ENCODE results near the gene SNX3.

DNA sequence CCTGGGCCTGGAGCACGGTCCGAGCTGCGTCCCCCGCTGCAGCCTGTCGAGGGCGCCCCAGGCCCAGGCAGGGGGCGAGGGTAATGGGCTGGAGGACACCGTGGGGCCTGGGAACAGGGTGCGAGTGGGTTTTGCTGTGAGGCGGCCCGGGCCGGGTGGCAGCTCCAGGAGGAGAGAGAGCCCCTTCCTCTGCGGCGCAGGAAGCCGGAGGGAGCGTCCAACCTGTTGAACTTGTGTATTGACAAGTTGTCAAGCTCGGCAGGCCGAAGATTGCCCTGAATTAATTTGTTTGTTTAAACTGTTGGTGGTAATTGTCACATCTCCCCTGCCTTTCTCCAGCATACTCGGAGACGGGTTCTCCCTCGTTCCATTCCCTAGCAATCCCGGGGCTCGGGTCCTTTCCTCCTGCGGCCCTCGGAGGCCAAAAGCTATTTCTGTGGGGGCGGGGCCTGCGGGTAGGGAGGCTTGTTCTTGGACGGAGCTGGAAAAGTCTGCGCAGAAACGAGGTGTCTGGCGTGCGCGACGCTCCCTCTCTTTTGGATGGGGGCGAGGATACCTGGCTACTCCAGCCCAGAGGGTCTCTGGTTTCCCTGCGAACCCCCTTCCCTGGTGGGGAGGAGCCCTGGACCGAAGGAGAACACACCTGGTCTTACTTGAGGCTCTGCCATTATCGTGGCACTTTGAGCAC lies 85.1 kb downstream of the SNX3 start:
- no peak for TF ChIP-seq POLR2A (IDR thresholded peaks at IDR 0.05)
- TF ChIP-seq CTCF (IDR thresholded peaks at IDR 0.05 in 4 of 5, conservative IDR thresholded peaks at IDR 0.05 in 1 of 5) = peak in 1 of 5 experiments; percentile 29

Data from gastrocnemius medialis (tissue), 4 donors.